Embryonic facial prominence (tissue), 1 donor: ENCODE measurements around the gene GALNTL6.
"Not testable (repeated sequence)": the region's sequence is repeated elsewhere in the genome, so short reads cannot be mapped to it uniquely, and the experiment has no call there.

Source experiments
- DNase-seq: peaks from one replicate; pipeline ENCODE4 v3.0.0-alpha.2; 2016; ENCODE audit errors: extremely low spot score

Gene GALNTL6

DNA sequence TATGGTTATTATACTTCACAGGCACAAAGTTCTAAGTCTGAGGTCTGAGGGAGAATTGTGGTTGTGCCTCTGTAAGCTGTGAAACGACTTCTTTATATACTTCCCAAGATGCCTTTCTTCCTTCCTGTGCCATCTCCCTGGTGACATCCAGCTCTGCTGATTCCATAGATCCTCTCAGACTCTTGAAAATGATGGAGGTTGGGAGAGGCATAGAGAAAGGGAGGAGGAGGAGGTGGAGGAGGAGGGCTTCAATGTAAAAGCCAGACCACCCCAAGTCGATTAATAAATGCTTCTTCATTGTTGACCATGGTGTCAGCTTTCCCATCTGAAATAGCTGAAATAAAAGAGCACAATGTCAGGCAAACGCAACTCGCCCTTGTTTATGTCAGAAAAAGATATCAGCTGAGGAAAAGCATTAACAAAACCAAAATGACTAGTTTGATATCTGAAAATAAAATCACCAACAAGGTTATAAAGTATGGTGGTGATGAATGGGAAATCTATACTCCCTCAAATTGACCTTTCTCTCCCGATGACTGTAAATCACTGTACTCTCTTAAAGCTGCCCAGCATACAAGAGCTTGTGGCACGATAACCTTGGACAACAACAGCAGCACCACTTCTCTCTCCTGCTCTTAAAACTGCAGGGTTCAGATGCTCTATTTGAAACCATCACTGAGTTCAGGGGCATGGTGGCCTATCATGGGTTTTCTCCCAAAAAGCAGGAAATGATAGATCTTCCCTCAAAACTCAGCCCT, 1125.0 kb downstream of the GALNTL6 start:
- DNase-seq: no peak

DNA sequence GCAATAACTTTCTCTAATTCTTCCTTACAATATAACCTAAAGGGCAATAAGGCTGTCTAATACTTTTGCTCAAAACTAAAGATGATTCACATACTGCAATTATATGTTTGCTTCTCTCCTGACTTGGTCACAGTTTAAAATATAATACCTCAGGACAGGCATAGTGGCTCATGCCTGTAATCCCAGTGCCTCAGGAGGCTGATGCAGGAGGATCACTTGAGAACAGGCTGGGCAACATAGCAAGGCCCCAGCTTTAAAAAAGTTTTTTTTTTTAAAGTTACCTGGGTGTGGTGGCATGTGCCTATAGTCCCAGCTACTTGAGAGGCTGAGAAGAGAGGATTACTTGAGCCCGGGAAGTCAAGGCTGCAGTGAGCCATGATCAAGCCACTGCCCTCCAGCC, 1125.7 kb downstream of the GALNTL6 start:
- no peak for DNase-seq

DNA sequence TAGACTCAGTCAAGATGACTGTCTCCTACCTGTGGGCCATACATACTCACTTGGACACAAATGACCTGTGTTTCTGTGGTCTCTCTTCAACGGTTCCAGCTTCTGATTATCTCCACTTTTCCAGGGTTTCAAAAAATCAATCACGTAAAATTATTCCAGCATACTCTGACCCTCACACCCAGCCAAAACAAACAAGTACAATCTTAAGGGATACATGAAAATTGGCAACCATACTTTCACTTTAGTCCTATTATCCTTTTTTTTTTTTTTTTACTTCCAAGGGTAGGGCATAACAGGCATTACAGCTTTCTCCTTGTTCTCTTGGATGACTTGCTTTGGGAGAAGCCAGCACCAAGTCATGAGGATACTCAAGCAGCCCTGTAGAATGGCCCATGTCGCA, 1129.6 kb downstream of the GALNTL6 start:
- no peak for DNase-seq

DNA sequence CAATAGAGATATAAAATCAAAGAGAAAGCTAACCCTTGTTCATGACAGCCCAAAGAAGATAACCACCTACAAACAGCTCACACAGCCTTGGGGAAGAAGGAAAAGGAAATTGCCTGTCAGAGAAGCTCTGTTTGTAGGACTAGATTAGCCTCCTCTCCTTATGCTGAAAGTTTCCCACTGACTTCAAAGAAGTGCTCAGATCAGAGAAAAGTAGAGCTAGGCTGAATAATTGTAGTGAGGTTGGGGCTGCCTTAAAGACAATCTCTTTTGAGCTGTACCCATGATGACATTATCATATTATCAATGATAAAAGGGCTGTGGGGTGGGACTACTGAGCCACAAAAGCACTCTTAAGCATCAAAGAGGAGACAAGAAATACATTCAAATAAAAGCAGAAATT, 1132.4 kb downstream of the GALNTL6 start:
- DNase-seq: no peak

DNA sequence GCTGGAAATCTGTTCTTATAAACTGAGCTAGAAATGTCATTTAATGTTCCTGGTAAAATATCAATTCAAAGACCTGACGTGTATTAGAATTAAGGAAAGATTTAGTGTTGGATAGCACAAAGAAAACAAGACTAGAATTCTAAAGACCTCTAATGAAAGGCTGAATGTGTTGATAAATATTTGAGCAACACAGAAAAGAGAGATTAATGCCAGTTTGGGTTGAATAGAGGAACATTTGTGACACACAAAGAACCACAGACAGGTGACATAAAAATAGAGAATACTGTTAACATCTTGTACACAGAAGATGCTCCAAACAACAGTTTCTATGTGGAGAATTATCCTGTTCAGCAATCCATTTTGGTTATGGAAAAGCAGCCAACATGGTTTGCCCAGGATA, 1133.3 kb downstream of the GALNTL6 start:
- no peak for DNase-seq

DNA sequence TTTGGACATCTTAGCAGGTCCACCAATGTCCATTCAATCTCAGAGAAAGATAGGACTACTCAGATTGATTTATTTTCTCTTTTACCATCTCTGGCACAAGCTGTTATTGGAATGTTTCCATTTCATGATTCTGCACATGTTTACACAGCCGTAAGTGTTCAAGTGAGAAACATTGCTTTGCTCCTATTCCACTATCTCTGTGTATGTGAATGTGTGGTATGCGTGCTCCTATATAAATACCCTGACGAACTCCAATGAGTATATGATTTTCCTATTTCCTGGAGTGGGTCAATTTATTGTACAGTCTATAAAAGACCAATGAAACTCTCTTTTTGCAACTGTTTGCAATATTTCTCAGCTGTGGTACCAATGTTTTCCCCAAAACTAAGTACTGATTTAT, 1134.4 kb downstream of the GALNTL6 start:
- no peak for DNase-seq

DNA sequence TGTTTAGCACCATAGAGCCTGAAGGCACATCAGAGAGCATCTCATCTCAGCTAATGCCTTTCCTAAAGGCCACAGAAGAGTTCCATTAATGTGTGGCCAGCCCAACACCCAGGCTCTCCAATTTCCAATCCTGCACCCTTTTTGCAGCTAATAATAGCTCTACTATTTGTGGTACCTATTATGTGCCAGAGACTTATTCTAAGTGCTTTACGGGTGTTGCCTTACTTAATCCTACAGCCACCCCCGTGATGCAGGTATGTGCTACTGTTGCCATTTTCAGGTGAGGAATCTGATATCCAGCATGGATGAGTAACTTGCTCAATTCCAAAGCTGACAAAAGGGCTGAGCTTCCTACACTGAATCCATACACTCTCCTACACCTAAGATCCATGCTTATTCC, 1137.8 kb downstream of the GALNTL6 start:
- DNase-seq: no peak

DNA sequence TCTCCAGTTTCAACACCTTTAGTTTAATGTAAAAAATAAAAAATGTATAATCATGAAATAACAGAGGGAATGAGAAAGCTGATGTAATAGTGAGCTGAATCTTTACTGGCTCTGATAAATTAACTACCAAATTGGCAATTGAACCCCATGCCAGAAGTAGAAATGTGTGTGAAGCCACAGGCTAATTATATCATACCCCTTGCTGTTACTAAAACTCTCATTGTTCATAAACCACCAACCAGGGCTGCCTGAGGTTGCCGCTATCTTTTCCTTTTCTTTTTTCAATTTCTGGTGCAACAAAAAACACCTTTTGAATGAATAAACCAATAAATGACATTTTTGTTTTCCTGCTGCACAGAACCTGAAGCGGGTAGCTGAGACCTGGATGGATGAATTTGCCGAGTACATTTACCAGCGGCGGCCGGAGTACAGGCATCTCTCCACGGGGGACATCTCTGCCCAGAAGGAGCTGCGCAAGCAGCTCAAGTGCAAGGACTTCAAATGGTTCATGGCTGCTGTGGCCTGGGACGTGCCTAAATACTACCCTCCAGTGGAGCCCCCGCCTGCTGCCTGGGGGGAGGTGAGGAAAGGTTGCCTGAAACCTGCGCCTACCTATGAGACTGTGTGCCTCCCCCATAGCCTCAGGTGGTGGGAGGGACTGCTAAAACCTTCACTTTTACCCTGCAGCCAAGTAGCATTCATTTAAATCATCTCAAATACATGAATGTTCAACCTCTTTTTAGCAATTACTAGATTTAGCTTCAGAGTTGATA, 1138.7 kb downstream of the GALNTL6 start:
- no peak for DNase-seq

DNA sequence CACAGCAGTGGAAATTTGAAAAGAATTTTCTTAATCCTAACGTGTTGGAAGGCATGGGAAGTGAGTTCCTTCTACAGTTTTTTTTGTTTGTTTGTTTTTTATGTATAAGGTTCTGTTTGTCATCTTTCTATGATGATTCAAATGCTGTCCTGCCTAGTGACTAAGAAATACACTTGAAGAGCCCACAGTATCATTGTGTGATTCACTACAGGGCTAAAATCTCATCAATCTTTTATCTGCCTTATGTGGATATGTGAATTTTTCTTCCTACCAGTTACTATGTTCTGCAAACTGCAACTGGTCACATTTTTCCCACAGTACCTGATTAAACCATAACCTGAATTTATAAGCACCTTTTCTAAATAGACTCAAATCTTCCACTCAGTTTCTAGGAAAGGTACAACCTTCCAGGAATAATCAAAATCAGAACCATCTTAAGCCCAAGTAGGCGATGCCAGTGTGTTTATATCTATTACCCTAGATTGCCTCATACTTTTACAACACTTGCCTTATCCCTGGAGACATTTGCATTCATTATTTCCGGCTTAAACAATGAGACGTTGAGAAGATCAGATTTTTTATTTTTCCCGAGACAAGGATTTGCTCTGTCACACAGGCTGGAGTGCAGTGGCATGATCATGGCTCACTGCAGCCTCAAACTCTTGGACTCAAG, 1140.8 kb downstream of the GALNTL6 start:
- DNase-seq: no peak

DNA sequence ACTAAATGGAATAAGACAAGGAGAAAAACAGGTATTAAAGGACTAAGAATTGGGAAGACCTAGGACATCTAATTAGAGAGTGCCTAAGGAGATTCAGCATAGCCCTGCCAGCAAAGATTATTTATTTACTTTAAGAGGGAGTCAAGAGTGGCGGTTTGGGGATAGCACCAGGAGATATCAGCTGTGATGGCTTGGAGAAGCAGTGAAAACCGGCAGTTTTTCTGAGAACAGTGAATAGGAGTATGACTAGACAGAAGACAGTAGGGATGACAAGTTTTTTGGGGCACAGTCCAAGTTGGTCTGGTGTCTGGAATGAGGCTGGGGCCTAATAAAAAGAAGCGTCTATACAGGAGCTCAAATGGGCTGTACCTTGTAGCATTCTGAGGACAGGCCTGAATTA, 1143.1 kb downstream of the GALNTL6 start:
- not testable (repeated sequence) for DNase-seq

DNA sequence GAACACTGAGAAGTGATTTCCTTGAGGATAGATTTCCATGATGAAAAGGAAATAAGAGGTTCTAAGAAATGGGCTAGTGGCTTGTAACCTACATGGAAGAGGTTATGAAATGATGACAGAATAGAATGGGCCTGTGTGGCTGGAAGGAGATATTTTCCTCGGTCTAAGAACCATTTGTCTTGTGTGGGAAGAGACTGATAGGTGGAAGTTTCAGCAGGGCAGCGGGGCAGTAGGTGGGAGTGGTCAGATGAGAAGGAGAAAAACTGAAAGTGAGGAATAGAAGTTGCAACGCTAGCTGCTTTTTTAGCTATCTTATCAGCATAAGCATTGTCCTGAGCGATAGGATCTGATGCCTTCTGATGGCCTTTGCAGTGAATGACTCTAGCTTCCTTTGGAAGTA, 1144.0 kb downstream of the GALNTL6 start:
- DNase-seq: no peak

DNA sequence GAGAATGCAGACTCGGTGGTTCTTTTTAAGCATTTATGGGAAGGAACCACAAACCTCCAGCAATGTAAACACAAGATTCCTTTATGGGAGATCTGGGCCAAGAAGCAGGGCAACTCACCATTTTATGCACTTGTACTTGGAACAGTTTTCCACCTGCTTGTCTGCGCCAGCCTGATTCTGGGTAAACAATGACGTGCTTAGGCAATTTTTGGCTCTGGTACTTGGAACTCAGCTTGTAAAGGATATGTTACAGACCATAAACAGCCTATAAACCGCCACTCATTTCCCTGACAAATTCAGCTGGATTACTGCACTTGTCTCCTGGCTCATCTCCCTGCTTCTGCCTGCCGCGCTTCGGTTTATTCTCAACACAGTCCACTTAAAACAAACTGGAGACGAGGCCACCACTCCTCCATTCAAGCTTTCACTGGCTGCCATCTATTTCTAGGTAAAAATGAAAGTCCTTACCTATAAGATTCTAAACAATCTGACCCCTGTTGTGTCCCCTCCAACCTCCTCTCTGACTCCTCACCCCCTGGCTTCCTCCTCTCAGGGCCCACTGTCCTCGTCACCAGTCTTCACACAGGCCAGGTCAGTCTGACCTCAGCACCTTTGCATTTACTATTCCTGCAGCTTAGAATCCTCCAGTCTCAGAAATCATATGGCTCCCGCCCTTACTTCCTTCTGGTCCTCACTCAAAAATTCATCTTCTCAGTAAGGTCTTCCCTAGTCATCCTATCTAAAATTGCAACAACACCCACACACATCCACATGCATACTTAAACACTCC, 1149.6 kb downstream of the GALNTL6 start:
- DNase-seq: peak; percentile 7

DNA sequence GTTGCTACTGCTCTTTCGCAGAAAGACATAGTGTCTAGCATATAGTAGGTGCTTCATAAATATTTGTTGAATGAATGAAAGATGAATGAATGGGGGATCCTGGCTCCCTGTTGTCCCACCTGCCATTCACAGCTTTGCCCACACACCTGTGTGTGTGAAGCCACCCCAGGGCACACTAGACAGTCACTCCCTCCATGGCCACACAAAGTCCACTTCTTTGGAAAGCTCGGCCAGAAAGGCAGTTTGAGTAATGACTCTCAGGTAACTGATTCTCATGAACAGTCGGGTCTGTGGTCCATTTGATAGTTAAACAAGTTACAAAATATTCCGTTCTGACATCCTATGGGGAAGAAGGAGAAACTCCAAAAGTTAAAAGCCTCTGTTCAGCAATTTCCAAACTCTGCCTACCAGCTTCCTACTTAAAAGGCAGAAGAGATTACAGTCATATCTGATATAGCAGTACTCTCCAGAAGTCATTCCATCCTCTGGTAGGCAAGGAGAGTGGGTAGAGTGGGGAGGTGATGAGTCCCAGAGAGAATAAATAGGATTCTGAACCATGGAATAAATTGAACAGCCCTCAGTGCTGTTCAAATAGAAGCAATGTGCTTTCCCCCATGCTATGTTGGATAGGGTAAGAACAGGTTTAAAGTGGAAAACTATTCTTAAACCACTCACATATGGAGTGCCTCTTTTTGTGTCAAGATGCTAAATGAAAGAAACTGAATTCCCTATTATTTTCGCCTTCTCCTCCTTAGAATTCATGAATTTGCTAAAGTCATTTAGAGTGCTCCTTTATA, 1150.5 kb downstream of the GALNTL6 start:
- DNase-seq: no peak

DNA sequence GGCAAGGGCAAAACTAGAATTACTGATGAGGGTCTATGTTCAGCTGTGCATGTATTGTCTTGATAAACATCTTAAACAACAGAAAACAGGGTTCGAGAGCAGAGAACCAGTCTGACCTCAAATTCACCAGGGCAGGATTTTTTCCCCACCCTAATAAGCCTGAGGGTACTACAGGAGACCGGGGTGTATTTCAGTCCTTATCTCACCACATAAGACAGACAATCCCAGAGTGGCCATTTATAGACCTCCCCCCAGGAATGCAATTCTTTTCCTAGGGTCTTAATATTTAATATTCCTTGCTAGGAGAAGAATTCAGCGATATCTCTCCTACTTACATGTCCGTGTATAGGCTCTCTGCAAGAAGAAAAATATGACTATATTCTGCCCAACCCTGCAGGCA, 1157.0 kb downstream of the GALNTL6 start:
- DNase-seq: not testable (repeated sequence)

DNA sequence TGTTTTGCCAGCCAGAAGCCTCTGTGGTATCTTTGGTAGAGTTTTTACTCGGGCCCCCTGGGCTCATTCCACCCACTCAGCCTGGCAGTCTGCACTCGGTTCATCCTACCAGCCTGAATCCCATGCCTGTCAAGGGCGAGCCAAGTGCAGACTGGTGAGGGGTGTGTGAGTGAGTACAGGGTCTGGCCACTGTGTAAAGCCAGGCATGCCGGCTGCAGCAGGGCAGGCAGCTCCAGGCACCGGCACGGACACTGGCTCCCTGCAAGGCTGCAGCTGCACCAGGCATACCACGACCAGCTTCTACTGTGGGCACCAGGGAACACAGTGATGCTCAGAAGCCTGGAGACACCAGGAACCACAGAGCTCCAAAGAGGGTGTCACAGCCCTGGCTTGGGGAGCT, 1161.4 kb downstream of the GALNTL6 start:
- no peak for DNase-seq

DNA sequence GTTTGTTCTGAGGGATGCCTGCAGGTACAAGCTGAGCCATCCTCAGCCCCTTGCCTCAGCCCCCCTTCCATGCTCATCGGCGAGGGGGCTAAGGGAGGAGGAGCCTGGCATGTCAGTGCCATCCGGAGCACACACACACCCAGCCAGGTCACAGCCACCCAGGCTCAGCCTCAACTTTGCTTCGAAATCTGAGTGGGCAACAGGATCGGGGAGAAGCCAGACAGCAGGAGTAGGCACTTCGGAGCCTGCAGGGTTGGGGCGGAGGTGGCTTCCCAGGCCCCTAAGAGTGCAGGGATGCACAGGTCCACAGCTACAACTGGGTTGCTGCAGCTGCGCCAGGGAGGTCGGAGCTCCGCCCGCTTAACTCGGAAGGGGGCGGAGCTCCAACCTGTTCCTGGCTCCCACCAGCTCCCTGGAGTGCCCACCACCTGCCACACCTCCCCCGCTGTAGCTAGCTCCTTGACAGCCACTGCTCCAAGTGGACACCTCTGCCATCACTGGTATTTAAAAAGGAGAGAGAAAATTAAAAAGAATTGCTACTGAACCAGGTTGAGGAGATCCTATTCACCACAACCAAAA, 1162.5 kb downstream of the GALNTL6 start:
- no peak for DNase-seq

DNA sequence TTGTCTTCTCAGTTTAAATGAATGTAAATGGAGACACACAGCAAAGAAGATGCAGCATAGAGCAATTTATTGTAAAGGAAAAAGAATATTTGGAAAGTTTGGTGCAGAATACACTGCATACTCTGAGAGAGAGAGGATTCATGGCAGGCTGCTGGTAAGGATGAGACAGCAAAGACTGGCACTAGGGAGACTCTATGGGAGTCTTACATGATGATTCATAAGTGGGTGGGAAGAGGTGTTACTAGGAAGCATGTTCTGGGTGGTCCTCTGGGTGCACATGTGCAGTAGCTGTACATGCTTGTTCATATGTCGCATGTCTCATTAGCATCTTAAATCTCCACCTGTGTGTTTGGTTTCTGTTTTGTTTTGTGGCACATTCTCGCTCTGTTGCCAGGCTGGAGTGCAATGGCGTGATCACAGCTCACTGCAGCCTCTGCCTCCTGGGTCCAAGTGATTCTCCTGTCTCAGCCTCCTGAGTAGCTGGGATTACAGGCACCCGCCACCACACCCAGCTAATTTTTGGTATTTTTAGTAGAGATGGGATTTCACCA, 1164.4 kb downstream of the GALNTL6 start:
- not testable (repeated sequence) for DNase-seq

DNA sequence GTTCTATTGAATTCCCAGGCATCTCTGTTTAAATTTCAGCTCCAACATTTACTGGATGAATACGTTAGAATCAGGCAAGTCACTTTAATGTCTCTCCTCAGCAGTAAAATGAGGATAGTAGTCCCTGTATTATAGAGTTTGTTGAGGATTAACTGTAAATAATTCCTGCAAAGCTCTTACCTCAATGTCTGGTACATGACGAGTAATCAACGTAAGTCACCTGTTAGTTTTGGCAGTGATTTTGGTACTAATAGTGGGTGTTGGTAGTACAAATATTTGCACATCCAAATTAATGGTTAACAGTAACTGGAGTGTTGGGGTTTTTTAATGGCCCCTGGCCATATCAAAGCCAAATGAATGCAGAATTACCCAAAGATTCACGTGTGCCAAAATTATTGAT, 1165.6 kb downstream of the GALNTL6 start:
- no peak for DNase-seq

DNA sequence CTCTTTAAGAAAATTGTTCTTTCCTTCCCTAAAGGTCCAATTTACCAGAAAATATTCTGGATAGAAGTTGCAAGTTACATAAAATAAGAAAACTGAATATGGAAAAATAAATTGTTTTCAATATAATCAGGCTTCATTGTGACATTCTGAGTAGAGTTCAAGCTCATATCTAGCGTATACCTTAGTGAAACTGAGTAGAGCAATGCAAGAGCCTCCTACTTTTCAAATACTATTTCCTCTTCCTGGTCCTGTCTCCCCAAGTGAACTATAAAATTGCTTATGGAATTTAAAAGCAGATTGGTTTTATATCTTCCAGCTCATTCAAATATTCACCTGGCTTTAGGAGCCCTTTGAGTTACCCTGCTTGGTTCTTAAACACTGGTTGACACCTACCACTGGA, 1166.1 kb downstream of the GALNTL6 start:
- DNase-seq: no peak

DNA sequence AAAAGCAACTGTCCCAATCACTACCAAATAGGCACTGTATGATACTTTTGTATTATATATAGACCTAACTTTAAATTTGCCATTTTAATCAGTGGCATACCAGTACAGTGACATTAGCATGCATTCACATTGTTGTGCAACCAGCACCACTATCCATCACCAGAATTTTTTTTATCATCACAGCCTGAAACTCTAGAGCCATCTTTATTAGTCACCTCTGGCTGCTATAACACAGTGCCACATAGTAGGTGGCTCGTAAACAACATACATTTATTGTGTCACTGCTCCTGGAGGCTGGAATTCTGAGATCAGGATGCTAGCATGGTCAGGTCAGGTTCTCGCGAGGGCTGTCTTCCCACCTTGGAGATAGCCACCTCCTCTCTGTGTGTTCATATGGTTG, 1167.0 kb downstream of the GALNTL6 start:
- DNase-seq: no peak
